H1 (cell line): ENCODE data around the gene SRMS. TPM values are rescaled to one million over a fixed set of nuclear protein-coding genes. Genes with fewer than 3 reads are reported as not detected.

Experiments
- CTCF ChIA-PET: fragments of 300-600 bp; sonication (Branson Sonifier 250); formaldehyde crosslinking; loops from one replicate; lab custom pipeline; 2021; ENCODE audit not compliant: partially characterized antibody; lab: Charles Lee
- POLR2A ChIA-PET: fragments of 300-600 bp; sonication (Branson Sonifier 250); formaldehyde crosslinking; loops from one replicate; lab custom pipeline; 2021; ENCODE audit warnings: inconsistent platforms; ENCODE audit not compliant: partially characterized antibody; lab: Charles Lee
- DNase-seq, 2 experiments: peaks; one replicate each; pipeline versions ENCODE4 v3.0.0 to v3.0.0-alpha.2; 2010 to 2022; ENCODE audit warnings: low spot score in 2 of 2, low read depth in 1 of 2, mixed read lengths in 1 of 2
- FAIRE-seq: peaks from 2 replicates; lab custom pipeline; 2011; peaks lifted over from hg19 to GRCh38; lab: Jason Lieb, UNC
- H2AFZ ChIP-seq: 2 replicates; pipeline ENCODE4 v1.8.1; 2012; ENCODE audit warnings: low read length, inconsistent platforms
- H2AK5ac ChIP-seq: 2 replicates; pipeline ENCODE4 v1.6.1; 2013; ENCODE audit warnings: low read depth, low read length
- H2BK120ac ChIP-seq: replicated peaks from 2 replicates; pipeline ENCODE3; 2013; ENCODE audit warnings: low read depth, low read length, inconsistent platforms
- H2BK12ac ChIP-seq: 2 replicates; pipeline ENCODE4 v1.6.1; 2013; ENCODE audit warnings: low read depth, low read length
- H2BK15ac ChIP-seq: 2 replicates; pipeline ENCODE4 v1.6.1; 2013; ENCODE audit warnings: low read length
- H2BK20ac ChIP-seq: 2 replicates; pipeline ENCODE4 v1.6.1; 2013; ENCODE audit warnings: low read length
- H2BK5ac ChIP-seq: 2 replicates; pipeline ENCODE4 v1.6.1; 2013; ENCODE audit warnings: low read depth, low read length
- H3K14ac ChIP-seq: 2 replicates; pipeline ENCODE4 v1.6.1; 2013; ENCODE audit warnings: inconsistent platforms; ENCODE audit not compliant: insufficient read length
- H3K18ac ChIP-seq: 2 replicates; pipeline ENCODE4 v1.6.1; 2013; ENCODE audit warnings: low read length; ENCODE audit errors: extremely low read depth
- H3K23ac ChIP-seq: 2 replicates; pipeline ENCODE4 v1.6.1; 2013; ENCODE audit warnings: inconsistent platforms; ENCODE audit not compliant: insufficient read length
- H3K23me2 ChIP-seq: 2 replicates; pipeline ENCODE4 v1.6.1; 2013; ENCODE audit warnings: low read depth, low read length
- H3K27ac ChIP-seq: 2 replicates; pipeline ENCODE4 v1.6.1; 2011; ENCODE audit warnings: low read depth, low read length, inconsistent platforms
- H3K27me3 ChIP-seq, 4 experiments: replicated peaks in 1 of 4; 1 replicate in 1 of 4; 2 replicates in 3 of 4; pipeline versions ENCODE4 v1.6.1 to v1.8.1; 2011 to 2013; ENCODE audit warnings: low read length in 3 of 4, mild to moderate bottlenecking in 3 of 4, inconsistent platforms in 2 of 4, mixed read lengths in 2 of 4, moderate library complexity in 1 of 4; ENCODE audit not compliant: control insufficient read depth in 3 of 4, insufficient read depth in 3 of 4; ENCODE audit errors: extremely low read depth in 1 of 4
- H3K36me3 ChIP-seq, 4 experiments: 2 replicates each; pipeline versions ENCODE4 v1.6.1 to v1.8.1; 2011 to 2013; ENCODE audit warnings: mild to moderate bottlenecking in 4 of 4, low read length in 3 of 4, moderate library complexity in 2 of 4, control low read depth in 1 of 4, inconsistent platforms in 1 of 4; ENCODE audit not compliant: insufficient read depth in 4 of 4, control insufficient read depth in 2 of 4
- H3K4ac ChIP-seq: replicated peaks from 2 replicates; pipeline ENCODE3; 2013; ENCODE audit warnings: low read length, low read depth, mixed read lengths, inconsistent platforms; ENCODE audit not compliant: insufficient read length
- H3K4me1 ChIP-seq, 4 experiments: replicated peaks in 1 of 4; 1 replicate in 1 of 4; 2 replicates in 3 of 4; pipeline versions ENCODE4 v1.6.1 to v1.8.1; 2011 to 2013; ENCODE audit warnings: low read length in 3 of 4, inconsistent platforms in 2 of 4, mixed read lengths in 1 of 4; ENCODE audit not compliant: insufficient read depth in 4 of 4, control insufficient read depth in 3 of 4
- H3K4me2 ChIP-seq, 2 experiments: 2 replicates each; pipeline versions ENCODE4 v1.6.1 to v1.8.1; 2011 to 2013; ENCODE audit warnings: low read depth in 2 of 2, low read length in 2 of 2, control low read depth in 1 of 2, inconsistent platforms in 1 of 2, mild to moderate bottlenecking in 1 of 2; ENCODE audit not compliant: insufficient read depth in 1 of 2
- H3K4me3 ChIP-seq, 4 experiments: fragments of 200-600, 300-600 bp in 1 of 4; sonication (generic), shearing (Covaris generic), sonication (Bioruptor Twin) in 1 of 4; 2 replicates each; pipeline versions ENCODE4 v1.5.1 to v1.8.1; 2011 to 2016; ENCODE audit warnings: low read length in 4 of 4, low read depth in 3 of 4, control low read depth in 2 of 4, inconsistent platforms in 2 of 4, mild to moderate bottlenecking in 2 of 4, mixed read lengths in 1 of 4, moderate library complexity in 1 of 4; ENCODE audit not compliant: insufficient read depth in 2 of 4; ENCODE audit errors: extremely low read depth in 1 of 4
- H3K56ac ChIP-seq: replicated peaks from 2 replicates; pipeline ENCODE3; 2013; ENCODE audit warnings: low read depth, mild to moderate bottlenecking, mixed read lengths, low read length, inconsistent platforms; ENCODE audit not compliant: insufficient read length
- H3K79me1 ChIP-seq: 2 replicates; pipeline ENCODE4 v1.6.1; 2013; ENCODE audit warnings: low read depth, low read length, control low read depth
- H3K79me2 ChIP-seq, 2 experiments: 2 replicates each; pipeline versions ENCODE4 v1.6.1 to v1.8.1; 2012 to 2013; ENCODE audit warnings: low read length in 2 of 2, mild to moderate bottlenecking in 2 of 2, inconsistent platforms in 1 of 2; ENCODE audit not compliant: insufficient read depth in 2 of 2, control insufficient read depth in 1 of 2
- H3K9ac ChIP-seq, 4 experiments: replicated peaks in 1 of 4; 1 replicate in 1 of 4; 2 replicates in 3 of 4; pipeline versions ENCODE4 v1.6.1 to v1.8.1; 2011 to 2013; ENCODE audit warnings: low read depth in 3 of 4, low read length in 3 of 4, control low read depth in 2 of 4, mild to moderate bottlenecking in 2 of 4, moderate library complexity in 2 of 4, inconsistent platforms in 1 of 4; ENCODE audit errors: extremely low read depth in 1 of 4
- H3K9me3 ChIP-seq, 2 experiments: 2 replicates each; pipeline versions ENCODE4 v1.6.1 to v1.8.1; 2012 to 2013; ENCODE audit warnings: mild to moderate bottlenecking in 2 of 2, moderate library complexity in 2 of 2, control low read depth in 1 of 2, inconsistent platforms in 1 of 2, low read depth in 1 of 2, low read length in 1 of 2, mixed read lengths in 1 of 2; ENCODE audit not compliant: insufficient read depth in 2 of 2
- H4K20me1 ChIP-seq, 2 experiments: replicated peaks in 1 of 2; 2 replicates each; pipeline versions ENCODE3 to v1.8.1; 2011 to 2013; ENCODE audit warnings: inconsistent platforms in 2 of 2, low read length in 2 of 2, mild to moderate bottlenecking in 1 of 2; ENCODE audit not compliant: insufficient read depth in 2 of 2, control insufficient read depth in 1 of 2
- H4K5ac ChIP-seq: 2 replicates; pipeline ENCODE4 v1.6.1; 2013; ENCODE audit warnings: low read length, low read depth, mixed read lengths, inconsistent platforms; ENCODE audit not compliant: insufficient read length
- H4K8ac ChIP-seq: 2 replicates; pipeline ENCODE4 v1.8.0; 2013; ENCODE audit warnings: mild to moderate bottlenecking, moderate library complexity, low read length, inconsistent platforms; ENCODE audit not compliant: insufficient read depth; ENCODE audit errors: extremely low read depth
- H4K91ac ChIP-seq: replicated peaks from 2 replicates; pipeline ENCODE3; 2013; ENCODE audit warnings: low read length, mixed read lengths, inconsistent platforms; ENCODE audit not compliant: insufficient read length
- HDAC6 ChIP-seq: IDR thresholded peaks from one replicate; pipeline ENCODE4 v1.7.1; 2012; ENCODE audit warnings: low read depth, mild to moderate bottlenecking, inconsistent platforms, low read length, moderate library complexity
- RFX5 ChIP-seq: IDR thresholded peaks from 2 replicates; pipeline ENCODE4 v1.6.1; 2011; ENCODE audit warnings: low read depth, low read length, improper control_type of control experiment, borderline replicate concordance
- WGBS, 2 experiments: shearing (Covaris generic) in 1 of 2; methylation state at CpG; one replicate each; pipeline versions ENCODE4 v1.1.6 to v1.1.7; 2013 to 2015; ENCODE audit warnings: low lambda C conversion rate in 2 of 2, mixed read lengths in 2 of 2, inconsistent platforms in 1 of 2, low coverage in 1 of 2, missing lambda C conversion rate in 1 of 2; ENCODE audit not compliant: insufficient replicate concordance in 2 of 2, insufficient coverage in 1 of 2, insufficient read length in 1 of 2; ENCODE audit errors: extremely low coverage in 1 of 2, missing lambda C conversion rate in 1 of 2; 5-methylcytosine and 5-hydroxymethylcytosine counted together
- polyA plus RNA-seq, 7 experiments: library from polyadenylated mRNA; depleted of rRNA in 3 of 7; stranded (reverse) in 5 of 7; unstranded in 2 of 7; fragments of >200 nt in 5 of 7; fragments of 200-250 nt in 2 of 7; gene quantifications; 1 replicate in 5 of 7; 2 replicates in 1 of 7; 4 replicates in 1 of 7; pipeline versions ENCODE4 v1.2.1 to v1.2.3, GENCODE V29; 2011 to 2013; ENCODE audit warnings: missing spikeins in 2 of 7, mixed read lengths in 2 of 7
- total RNA-seq: library from RNA; stranded (reverse); fragmentation: NEBNext Ultra II Directional; extraction: Animal tissue kit (Norgen Biotek cat#: 25700); gene quantifications from 2 replicates; pipeline ENCODE4 v1.2.1, GENCODE V29; 2021

The SRMS gene
- total and polyA plus RNA-seq, 2 of the 8 experiments (the other 6 are each of a cell fraction or from before 2014, with no cell fraction given), result 0.39 to 0.76 TPM

DNA sequence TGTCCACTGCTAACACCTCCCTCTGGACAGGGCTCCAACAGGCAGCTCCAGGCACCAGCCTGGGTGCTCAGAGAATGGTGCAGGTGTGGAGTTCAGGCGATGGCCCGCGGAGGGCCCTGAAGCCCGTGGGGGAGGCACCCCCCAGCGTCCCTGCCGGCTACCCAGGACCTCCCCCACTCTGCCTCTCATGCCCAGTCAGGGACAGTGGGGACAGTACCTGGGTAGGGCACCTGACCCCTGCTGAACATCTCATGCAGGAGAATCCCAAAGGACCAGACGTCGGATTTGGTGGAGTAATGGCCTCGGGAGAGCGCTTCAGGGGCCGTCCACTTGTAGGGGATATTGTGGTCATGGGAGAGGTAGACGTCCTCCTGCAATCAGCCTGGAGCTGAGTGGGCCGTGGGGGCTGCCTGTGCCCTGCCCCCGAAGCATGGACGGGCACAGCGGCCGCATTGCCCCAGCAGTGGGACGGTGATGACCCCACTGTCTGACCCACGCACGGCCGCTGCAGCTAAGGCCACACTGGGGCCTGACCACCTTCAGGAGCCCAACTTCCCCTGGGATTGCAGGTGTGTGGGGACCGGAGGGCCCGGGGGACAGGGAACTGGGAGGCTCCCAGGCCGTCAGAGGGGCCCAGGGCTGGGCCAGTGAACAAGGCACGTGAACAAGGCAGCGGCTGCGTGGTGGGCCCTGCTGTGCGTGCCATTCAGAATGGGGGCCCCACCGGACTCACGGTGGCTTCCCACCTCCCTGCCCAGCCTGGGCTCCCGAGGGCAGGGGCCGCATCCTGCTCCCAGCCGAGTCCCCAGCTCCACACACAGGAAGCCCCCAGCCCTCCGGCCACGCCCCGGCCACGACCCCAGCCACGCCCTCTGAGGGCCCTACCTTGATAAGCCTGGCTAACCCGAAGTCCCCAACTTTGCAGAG is 17.4 kb downstream of the SRMS start:
- WGBS, 2 experiments, result 88% methylated on average over 39 of the region's 39 CpGs; no CpG with 5 or more reads in 1 of the 2 experiments
- H3K4me3 ChIP-seq, result no peak overlapping the region
- H3K27me3 ChIP-seq, result no peaks in the 10 kb centered on the region
- H4K20me1 ChIP-seq, result peaks cover 0 to 3% of the 10 kb centered on the region in 2 experiments
- no peak overlapping the region for H2AFZ ChIP-seq
- H3K36me3 ChIP-seq, result no peaks in the 10 kb centered on the region
- H3K56ac ChIP-seq, result no peak overlapping the region
- no peak overlapping the region for H3K14ac ChIP-seq
- no peak overlapping the region for H2BK15ac ChIP-seq
- DNase-seq, result no peak
- no peak overlapping the region for H2BK120ac ChIP-seq
- peaks cover 0 to 9% (median under 1%) of the 10 kb centered on the region in 4 experiments; a peak in 5 of 7 replicates for H3K4me1 ChIP-seq
- H2BK12ac ChIP-seq, result no peak overlapping the region
- H4K91ac ChIP-seq, result no peak overlapping the region
- H2AK5ac ChIP-seq, result no peak overlapping the region
- no peak overlapping the region for H3K27ac ChIP-seq
- H3K18ac ChIP-seq, result no peak overlapping the region
- no peaks in the 10 kb centered on the region for H3K79me2 ChIP-seq
- CTCF ChIA-PET, result interaction anchor here (0.8 to 1.9 kb wide), 6 partner anchors 11 to 88 kb away, joined by 3 to 5 read pairs (median 4); partner anchors contain the start of gene HELZ2
- TF ChIP-seq RFX5 (no peak), HDAC6 (no peak)
- TF ChIP-seq, all 59 proteins: peak for 0
- POLR2A ChIA-PET, result interaction anchor here (0.9 to 7.8 kb wide), 7 partner anchors 8 to 418 kb away, joined by 3 to 59 read pairs (median 3); partner anchors contain the start of gene PPDPF
- peak overlapping the region; percentile 11; the same call in 1 of the 2 replicates for H4K8ac ChIP-seq
- H3K79me1 ChIP-seq, result no peaks in the 10 kb centered on the region; the same call in 1 of the 2 replicates
- H2BK5ac ChIP-seq, result no peak overlapping the region
- no peak overlapping the region for H3K9ac ChIP-seq
- no peak overlapping the region for H3K23ac ChIP-seq
- H3K4ac ChIP-seq, result no peak overlapping the region
- FAIRE-seq, result no peak
- no peak overlapping the region for H4K5ac ChIP-seq
- peaks cover 3% of the 10 kb centered on the region; the same call in 1 of the 2 replicates for H3K23me2 ChIP-seq
- H3K9me3 ChIP-seq, result no peaks in the 10 kb centered on the region
- no peak overlapping the region for H3K4me2 ChIP-seq
- no peak overlapping the region for H2BK20ac ChIP-seq
